ENCODE data around the gene PPP1CA. TPM values are rescaled to one million over a fixed set of nuclear protein-coding genes. Genes with fewer than 3 reads are reported as not detected.

The PPP1CA gene
- polyA plus RNA-seq, 1 donor (not counting 4 experiments of a cell fraction or from before 2014, with no cell fraction given) = 122 TPM

GRCh38 chr11:67390947-67391303 is 10.7 kb downstream of the PPP1CA start:
- H3K4me3 ChIP-seq (ENCODE audit: control insufficient read depth in 2 of 3, extremely low read depth in 1 of 3, insufficient read depth in 2 of 3, low read depth in 1 of 3, low read length in 3 of 3) = peak overlapping the region; percentile 80 to 97 (median 89)
- H3K79me2 ChIP-seq (ENCODE audit: control insufficient read depth, insufficient read depth, low read length) = peaks cover 10% of the 10 kb centered on the region
- H3K36me3 ChIP-seq (ENCODE audit: control insufficient read depth in 2 of 2, extremely low read depth in 1 of 2, insufficient read depth in 2 of 2, low read length in 2 of 2) = peaks cover 2 to 11% of the 10 kb centered on the region in 2 experiments
- TF ChIP-seq CTCF (optimal IDR thresholded peaks at IDR 0.05 in 1 of 3, IDR thresholded peaks at IDR 0.05 in 1 of 3, conservative IDR thresholded peaks at IDR 0.05 in 1 of 3; ENCODE audit: extremely low read depth in 1 of 3, insufficient read depth in 2 of 3, low read length in 3 of 3) (no peak), EZH2 (IDR thresholded peaks at IDR 0.05; ENCODE audit: low read length) (no peak)
- FAIRE-seq = no peak
- H3K9ac ChIP-seq (ENCODE audit: control insufficient read depth, extremely low read depth, insufficient read depth, low read length) = peak overlapping the region; percentile 93
- no peaks in the 10 kb centered on the region for H3K9me1 ChIP-seq (ENCODE audit: control insufficient read depth, extremely low read depth, insufficient read depth, low read length)
- peak overlapping the region; percentile 91 for H2AFZ ChIP-seq (ENCODE audit: control insufficient read depth, low read length)
- H3K4me2 ChIP-seq (ENCODE audit: control insufficient read depth, extremely low read depth, insufficient read depth, low read depth, low read length) = peak overlapping the region; percentile 100
- peaks cover 11% of the 10 kb centered on the region for H3K4me1 ChIP-seq (ENCODE audit: control insufficient read depth, extremely low read depth, insufficient read depth, low read length)
- no peaks in the 10 kb centered on the region for H4K20me1 ChIP-seq (ENCODE audit: control insufficient read depth, extremely low read depth, insufficient read depth, low read length)
- DNase-seq (ENCODE audit: low read depth, low spot score) = no peak
- peak overlapping the region; percentile 76 for H3K27ac ChIP-seq (ENCODE audit: control insufficient read depth, insufficient read depth, low read length)
- no peaks in the 10 kb centered on the region for H3K9me3 ChIP-seq (ENCODE audit: control insufficient read depth, low read depth, low read length)
- no peaks in the 10 kb centered on the region for H3K27me3 ChIP-seq (ENCODE audit: control insufficient read depth, extremely low read depth, insufficient read depth, low read length)
- dilution Hi-C loops (cut with MboI; ENCODE audit: extremely low pct_ligation_motif_present, low sequenced_read_pairs) = no loop called here

GRCh38 chr11:67389477-67389876 is 12.2 kb downstream of the PPP1CA start:
- Histone ChIP-seq H3K79me2 (ENCODE audit: control insufficient read depth, insufficient read depth, low read length) (peaks cover 10% of the 10 kb centered on the region), H4K20me1 (ENCODE audit: control insufficient read depth, extremely low read depth, insufficient read depth, low read length) (no peaks in the 10 kb centered on the region), H3K9me3 (ENCODE audit: control insufficient read depth, low read depth, low read length) (no peaks in the 10 kb centered on the region), H3K27me3 (ENCODE audit: control insufficient read depth, extremely low read depth, insufficient read depth, low read length) (no peaks in the 10 kb centered on the region), H3K4me3 (ENCODE audit: control insufficient read depth in 2 of 3, extremely low read depth in 1 of 3, insufficient read depth in 2 of 3, low read depth in 1 of 3, low read length in 3 of 3) (no peak overlapping the region), H3K4me1 (ENCODE audit: control insufficient read depth, extremely low read depth, insufficient read depth, low read length) (peaks cover 20% of the 10 kb centered on the region), H3K4me2 (ENCODE audit: control insufficient read depth, extremely low read depth, insufficient read depth, low read depth, low read length) (no peak overlapping the region), H3K9me1 (ENCODE audit: control insufficient read depth, extremely low read depth, insufficient read depth, low read length) (no peaks in the 10 kb centered on the region), H3K36me3 (ENCODE audit: control insufficient read depth in 2 of 2, extremely low read depth in 1 of 2, insufficient read depth in 2 of 2, low read length in 2 of 2) (peaks cover 0 to 4% of the 10 kb centered on the region in 2 experiments), H3K27ac (ENCODE audit: control insufficient read depth, insufficient read depth, low read length) (no peak overlapping the region), H3K9ac (ENCODE audit: control insufficient read depth, extremely low read depth, insufficient read depth, low read length) (no peak overlapping the region), H2AFZ (ENCODE audit: control insufficient read depth, low read length) (no peak overlapping the region)
- TF ChIP-seq CTCF (optimal IDR thresholded peaks at IDR 0.05 in 1 of 3, IDR thresholded peaks at IDR 0.05 in 1 of 3, conservative IDR thresholded peaks at IDR 0.05 in 1 of 3; ENCODE audit: extremely low read depth in 1 of 3, insufficient read depth in 2 of 3, low read length in 3 of 3) (peak; percentile 42 to 71 (median 53)), EZH2 (IDR thresholded peaks at IDR 0.05; ENCODE audit: low read length) (no peak)
- no peak for FAIRE-seq
- DNase-seq (ENCODE audit: low read depth, low spot score) = no peak
- dilution Hi-C loops (cut with MboI; ENCODE audit: extremely low pct_ligation_motif_present, low sequenced_read_pairs) = no loop called here

Measured in keratinocyte (primary cell).